Caco-2 (cell line): ENCODE results near the gene NMNAT1. TPM values are rescaled to one million over a fixed set of nuclear protein-coding genes. Genes with fewer than 3 reads are reported as not detected.

Source experiments
- BruUV-seq: library from RNA; stranded (reverse); fragments of 400-500 nt; replicated peaks from 2 replicates; lab custom pipeline; 2021; lab: Mats Ljungman, UMichigan
- CTCF ChIA-PET: fragments of 300-600 bp; sonication (Branson Sonifier 250); formaldehyde crosslinking; loops from one replicate; lab custom pipeline; 2022; ENCODE audit warnings: antibody characterized with exemption; lab: Charles Lee
- POLR2A ChIA-PET: fragments of 300-600 bp; sonication (Branson Sonifier 250); formaldehyde crosslinking; loops from one replicate; lab custom pipeline; 2022; ENCODE audit warnings: antibody characterized with exemption; lab: Charles Lee
- DNase-seq, 2 experiments: peaks; one replicate each; pipeline versions ENCODE4 v3.0.0 to v3.0.0-alpha.2; 2020 to 2022
- H3K27me3 ChIP-seq: replicated peaks from 2 replicates; pipeline ENCODE4 v1.6.0; 2011; ENCODE audit warnings: low read length; ENCODE audit not compliant: control insufficient read depth, insufficient read depth
- H3K36me3 ChIP-seq: 2 replicates; pipeline ENCODE4 v1.5.1; 2011; ENCODE audit warnings: low read length; ENCODE audit not compliant: control insufficient read depth, insufficient read depth
- H3K4me1 ChIP-seq: fragments of 250-450 bp; sonication (Bioruptor Pico); 2 replicates; pipeline ENCODE4 v1.5.1; 2020; ENCODE audit warnings: mild to moderate bottlenecking
- H3K4me3 ChIP-seq: 2 replicates; pipeline ENCODE4 v1.5.1; 2011; ENCODE audit warnings: low read depth, mild to moderate bottlenecking, control low read depth, low read length
- H3K9me3 ChIP-seq: fragments of 250-450 bp; sonication (Bioruptor Pico); 2 replicates; pipeline ENCODE4 v1.5.1; 2020; ENCODE audit warnings: mild to moderate bottlenecking, moderate library complexity
- H3K27ac Mint-ChIP-seq: one replicate; pipeline ENCODE4 v1.8.0; 2022; ENCODE audit warnings: mixed read lengths; ENCODE audit not compliant: unreplicated experiment
- H3K27me3 Mint-ChIP-seq: one replicate; pipeline ENCODE4 v1.8.0; 2022; ENCODE audit warnings: mixed read lengths; ENCODE audit not compliant: insufficient read depth, unreplicated experiment
- H3K36me3 Mint-ChIP-seq: one replicate; pipeline ENCODE4 v1.8.0; 2022; ENCODE audit warnings: mild to moderate bottlenecking, mixed read lengths; ENCODE audit not compliant: insufficient read depth, unreplicated experiment
- H3K4me1 Mint-ChIP-seq: one replicate; pipeline ENCODE4 v1.8.0; 2022; ENCODE audit warnings: low read depth, mixed read lengths; ENCODE audit not compliant: unreplicated experiment
- H3K4me3 Mint-ChIP-seq: one replicate; pipeline ENCODE4 v1.8.0; 2022; ENCODE audit warnings: mild to moderate bottlenecking, moderate library complexity, mixed read lengths; ENCODE audit not compliant: unreplicated experiment
- H3K9me3 Mint-ChIP-seq: one replicate; pipeline ENCODE4 v1.8.0; 2022; ENCODE audit warnings: mixed read lengths; ENCODE audit not compliant: unreplicated experiment
- CTCF ChIP-seq, 2 experiments: fragments of 200-600 bp in 1 of 2; IDR thresholded peaks; 1 replicate in 1 of 2; 2 replicates in 1 of 2; pipeline versions ENCODE4 v1.5.1 to v1.8.0; 2011 to 2022; ENCODE audit warnings: antibody characterized with exemption in 1 of 2, control low read depth in 1 of 2, inconsistent platforms in 1 of 2, low read depth in 1 of 2, low read length in 1 of 2, mild to moderate bottlenecking in 1 of 2, moderate library complexity in 1 of 2; ENCODE audit not compliant: insufficient read depth in 1 of 2, severe bottlenecking in 1 of 2, unreplicated experiment in 1 of 2
- intact Hi-C: fragments of 100-400 bp; cut with micrococcal nuclease; formaldehyde crosslinking; loops from one replicate; pipeline ENCODE4 v1.10.0; 2022; ENCODE audit not compliant: unreplicated experiment
- total RNA-seq: library from RNA; stranded (reverse); gene quantifications from 2 replicates; pipeline ENCODE4 v1.2.3, GENCODE V29; 2022

NMNAT1 gene
- total RNA-seq, 1 experiment from 2014 or later, result 3.8 TPM

GRCh38 chr1:9946315-9946714 is 3.0 kb downstream of the NMNAT1 start:
- BruUV-seq, result no TSS peak
- Mint-ChIP-seq H3K4me3 (no peak overlapping the region), H3K4me1 (peaks cover 10% of the 10 kb centered on the region), H3K9me3 (no peaks in the 10 kb centered on the region), H3K36me3 (peaks cover 25% of the 10 kb centered on the region), H3K27me3 (no peaks in the 10 kb centered on the region), H3K27ac (no peak overlapping the region)
- no peaks in the 10 kb centered on the region for H3K9me3 ChIP-seq
- peaks cover 7% of the 10 kb centered on the region; the same call in 1 of the 2 replicates for H3K4me1 ChIP-seq
- intact Hi-C loops, result no loop called here
- no peak for TF ChIP-seq CTCF (IDR thresholded peaks at IDR 0.05; ENCODE audit: insufficient read depth in 1 of 2, low read depth in 1 of 2, low read length in 1 of 2, severe bottlenecking in 1 of 2, unreplicated experiment in 1 of 2)
- no peak overlapping the region for H3K4me3 ChIP-seq
- DNase-seq, result no peak
- POLR2A ChIA-PET, result no interaction called here
- H3K36me3 ChIP-seq, result no peaks in the 10 kb centered on the region
- no peaks in the 10 kb centered on the region for H3K27me3 ChIP-seq
- CTCF ChIA-PET, result no interaction called here

GRCh38 chr1:9957726-9958125 is 14.5 kb downstream of the NMNAT1 start:
- POLR2A ChIA-PET, result no interaction called here
- Mint-ChIP-seq H3K36me3 (no peaks in the 10 kb centered on the region), H3K27me3 (no peaks in the 10 kb centered on the region), H3K9me3 (no peaks in the 10 kb centered on the region), H3K4me1 (no peaks in the 10 kb centered on the region), H3K4me3 (no peak overlapping the region), H3K27ac (no peak overlapping the region)
- no peak for TF ChIP-seq CTCF (IDR thresholded peaks at IDR 0.05; ENCODE audit: insufficient read depth in 1 of 2, low read depth in 1 of 2, low read length in 1 of 2, severe bottlenecking in 1 of 2, unreplicated experiment in 1 of 2)
- no peak overlapping the region for H3K4me3 ChIP-seq
- no peaks in the 10 kb centered on the region for H3K9me3 ChIP-seq
- BruUV-seq, result no TSS peak
- H3K4me1 ChIP-seq, result 0 out of 2 replicates have a peak, but pooled peaks cover 9% of the 10 kb centered on the region
- intact Hi-C loops, result no loop called here
- CTCF ChIA-PET, result no interaction called here
- DNase-seq, result no peak
- no peaks in the 10 kb centered on the region for H3K36me3 ChIP-seq
- H3K27me3 ChIP-seq, result no peaks in the 10 kb centered on the region

DNA sequence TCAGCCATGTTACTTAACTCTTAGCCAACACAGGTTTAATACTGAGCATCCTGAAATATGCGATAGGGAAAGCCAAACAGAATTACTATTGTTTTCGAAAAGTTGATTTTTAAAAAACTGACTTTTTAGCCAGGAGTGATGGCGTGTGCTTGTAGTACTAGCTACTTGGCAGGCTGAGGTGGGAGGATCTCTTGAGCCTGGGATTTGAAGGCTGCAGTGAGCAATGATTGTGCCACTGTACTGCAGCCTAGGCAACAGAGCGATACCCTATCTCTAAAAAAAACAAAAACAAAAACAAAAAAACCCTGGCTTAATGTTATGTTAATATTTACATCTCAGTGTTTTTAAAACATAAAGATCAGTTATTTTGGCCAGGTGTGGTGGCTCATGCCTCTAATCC is 16.7 kb downstream of the NMNAT1 start:
- Histone ChIP-seq H3K36me3 (no peaks in the 10 kb centered on the region), H3K4me3 (no peak overlapping the region), H3K27me3 (no peaks in the 10 kb centered on the region), H3K4me1 (0 out of 2 replicates have a peak, but pooled peaks cover 9% of the 10 kb centered on the region), H3K9me3 (no peaks in the 10 kb centered on the region)
- TF ChIP-seq CTCF (IDR thresholded peaks at IDR 0.05; ENCODE audit: insufficient read depth in 1 of 2, low read depth in 1 of 2, low read length in 1 of 2, severe bottlenecking in 1 of 2, unreplicated experiment in 1 of 2), result no peak
- no peaks in the 10 kb centered on the region for H3K4me1 Mint-ChIP-seq
- CTCF ChIA-PET, result no interaction called here
- no peaks in the 10 kb centered on the region for H3K27me3 Mint-ChIP-seq
- H3K4me3 Mint-ChIP-seq, result no peak overlapping the region
- intact Hi-C loops, result no loop called here
- POLR2A ChIA-PET, result no interaction called here
- DNase-seq, result no peak
- BruUV-seq, result no TSS peak
- H3K36me3 Mint-ChIP-seq, result no peaks in the 10 kb centered on the region
- no peak overlapping the region for H3K27ac Mint-ChIP-seq
- H3K9me3 Mint-ChIP-seq, result no peaks in the 10 kb centered on the region
